T-helper 1 cell treated with Interleukin-12 subunit alpha and Interleukin-12 subunit beta and Interleukin-4 antibody, amounts not matched to agents 30 ng/mL and 1 ng/mL, for 36 hours (primary cell): Measurements from ENCODE around the gene CACNA1I. TPM values are rescaled to one million over a fixed set of nuclear protein-coding genes. Genes with fewer than 3 reads are reported as not detected.

Source experiments
- intact Hi-C: fragments of 100-400 bp; cut with micrococcal nuclease; formaldehyde crosslinking; loops from one replicate; pipeline ENCODE4 v1.15.1; 2024
- total RNA-seq: library from RNA; stranded (reverse); gene quantifications from 2 replicates; pipeline ENCODE4 v1.2.3, GENCODE V29; 2022

Gene CACNA1I
- total RNA-seq, 1 donor from 2014 or later = 2.2 TPM

DNA sequence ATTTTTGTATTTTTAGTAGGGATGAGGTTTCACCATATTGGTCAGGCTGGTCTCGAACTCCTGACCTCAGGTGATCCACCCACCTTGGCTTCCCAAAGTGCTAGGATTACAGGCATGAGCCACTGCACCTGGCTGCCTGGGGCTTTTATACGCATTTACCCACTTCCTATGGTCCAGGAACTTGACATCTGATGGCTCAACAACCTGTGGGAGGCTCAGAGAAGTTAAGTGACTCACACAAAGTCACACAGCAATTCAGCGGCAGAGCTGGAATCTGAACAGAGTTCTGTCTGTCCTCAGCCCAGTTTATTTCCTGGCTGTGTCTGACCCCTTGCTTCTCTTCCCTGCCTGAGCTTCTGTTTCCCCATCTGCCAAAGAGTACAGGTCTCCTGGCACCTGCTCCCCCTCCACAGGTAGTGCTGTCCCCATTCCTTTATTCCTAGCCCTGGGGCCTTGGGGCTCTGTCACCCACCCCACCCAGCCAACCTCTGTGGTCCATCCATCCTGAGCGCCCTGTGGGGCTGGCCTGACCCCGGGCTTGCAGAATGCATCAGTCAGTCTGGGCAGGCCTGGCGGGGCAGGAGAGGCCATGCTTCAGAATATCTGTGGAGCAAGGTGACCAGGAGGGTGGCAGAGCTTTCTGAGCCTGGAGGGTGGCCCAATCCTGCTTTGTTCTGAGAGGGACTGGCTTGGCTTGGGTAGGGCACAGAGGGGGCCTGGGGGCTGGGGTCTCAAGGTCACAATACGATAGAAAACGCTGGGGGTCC is 50.6 kb downstream of the CACNA1I start:
- intact Hi-C loops = no loop called here

DNA sequence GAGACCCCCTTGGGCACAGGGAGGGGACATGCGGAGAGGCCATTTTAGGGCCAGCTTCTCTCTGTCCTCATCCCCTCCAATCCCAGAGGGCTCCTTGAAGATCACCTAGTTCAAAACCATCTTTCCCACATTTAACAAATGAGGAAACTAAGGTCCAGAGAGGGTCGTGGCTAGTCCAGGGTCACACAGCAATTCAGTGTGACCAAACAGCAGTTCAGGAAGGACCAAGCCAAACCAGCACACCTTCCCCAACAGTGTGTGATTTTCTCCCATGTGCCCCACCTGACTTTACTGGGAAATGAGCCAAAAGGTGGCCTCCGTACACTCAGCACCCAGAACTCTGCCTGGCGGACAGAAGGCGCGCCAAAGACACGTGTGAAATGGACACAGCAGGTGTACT is 51.3 kb downstream of the CACNA1I start:
- intact Hi-C loops = no loop called here

DNA sequence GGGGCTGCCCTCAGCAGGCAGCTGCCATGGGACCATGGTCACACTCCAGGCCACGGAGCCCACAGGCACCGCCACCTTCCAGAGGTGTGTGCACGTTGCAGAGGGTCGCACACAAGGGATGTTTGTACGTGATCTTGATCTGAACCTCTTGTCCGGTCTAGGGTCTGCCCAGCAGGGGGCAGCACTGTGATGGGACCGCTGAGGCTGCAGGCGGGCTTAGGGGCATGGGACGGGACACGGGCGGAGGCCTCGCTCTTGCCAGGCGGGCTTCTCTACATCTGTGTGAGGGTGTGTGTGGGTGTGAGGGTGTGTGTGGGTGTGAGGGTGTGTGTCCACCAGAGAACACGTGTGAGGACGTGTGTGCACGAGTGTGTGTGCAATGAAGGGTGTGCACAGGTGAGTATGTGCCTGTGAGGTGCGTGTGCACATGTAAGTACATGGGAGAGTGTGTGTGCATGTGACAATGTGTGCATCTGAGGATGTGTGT is 52.4 kb downstream of the CACNA1I start:
- intact Hi-C loops = loop anchor here (1.0 kb wide), 2 partner anchors 317 to 401 kb away; no protein-coding TSS in a partner anchor

DNA sequence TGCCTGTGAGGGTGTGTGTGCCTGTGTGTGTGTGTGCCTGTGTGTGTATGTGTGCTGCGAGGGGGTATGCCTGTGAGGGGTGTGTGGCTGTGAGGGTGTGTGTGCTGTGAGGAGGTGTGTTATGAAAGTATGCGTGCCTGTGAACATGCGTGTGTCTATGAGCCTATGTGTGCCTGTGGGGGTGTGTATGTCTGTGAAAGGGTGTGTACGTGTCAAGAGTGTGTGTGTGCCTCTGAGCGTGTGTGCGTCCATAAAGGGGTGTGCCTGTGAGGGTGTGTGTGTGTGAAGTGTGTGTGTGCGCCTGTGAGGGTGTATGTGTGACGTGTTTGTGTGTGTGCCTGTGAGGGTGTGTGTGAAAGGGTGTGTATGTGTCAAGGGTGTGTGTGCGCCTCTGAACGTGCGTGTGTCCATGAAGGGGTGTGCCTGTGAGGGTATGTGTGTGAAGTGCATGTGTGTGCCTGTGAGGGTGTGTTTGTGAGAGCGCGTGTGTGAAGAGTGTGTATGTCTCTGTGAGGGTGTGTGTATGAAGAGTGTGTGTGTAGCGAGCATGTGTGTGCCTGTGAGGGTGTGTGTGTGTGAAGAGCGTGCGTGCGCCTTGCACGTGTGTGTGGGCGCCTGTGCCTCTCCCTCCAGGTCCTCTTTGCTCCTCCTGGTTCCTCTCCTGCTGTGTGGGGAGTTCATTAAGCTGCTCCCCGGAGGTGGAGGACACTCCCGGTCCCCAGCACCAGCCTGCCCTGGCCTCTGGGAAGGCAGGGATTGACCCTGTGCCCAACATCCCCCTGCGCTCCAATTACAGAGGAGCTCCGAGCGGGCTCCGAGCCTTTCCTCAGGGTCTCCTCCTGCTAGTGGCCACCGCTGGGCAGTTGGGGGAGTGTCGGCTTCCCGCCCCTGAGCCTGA is 53.3 kb downstream of the CACNA1I start:
- intact Hi-C loops = loop anchor here (1.0 kb wide), 2 partner anchors 316 to 400 kb away; no protein-coding TSS in a partner anchor

DNA sequence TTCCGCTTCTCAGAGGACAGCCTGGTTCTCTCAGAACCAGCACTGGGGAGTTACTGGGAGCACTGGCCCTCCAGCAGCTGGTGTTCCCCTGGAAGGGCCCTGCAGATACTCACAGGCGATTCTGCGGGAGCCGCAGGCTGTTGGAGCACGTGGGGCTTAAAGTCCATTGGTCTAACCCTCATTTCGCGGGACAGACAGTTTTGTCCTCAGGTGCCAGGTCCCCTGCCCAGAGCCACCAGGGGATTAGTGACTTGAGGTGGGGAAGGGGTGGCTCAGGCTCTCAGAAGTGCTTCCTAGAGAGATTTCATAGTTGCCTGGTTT is 53.9 kb downstream of the CACNA1I start:
- intact Hi-C loops = no loop called here

DNA sequence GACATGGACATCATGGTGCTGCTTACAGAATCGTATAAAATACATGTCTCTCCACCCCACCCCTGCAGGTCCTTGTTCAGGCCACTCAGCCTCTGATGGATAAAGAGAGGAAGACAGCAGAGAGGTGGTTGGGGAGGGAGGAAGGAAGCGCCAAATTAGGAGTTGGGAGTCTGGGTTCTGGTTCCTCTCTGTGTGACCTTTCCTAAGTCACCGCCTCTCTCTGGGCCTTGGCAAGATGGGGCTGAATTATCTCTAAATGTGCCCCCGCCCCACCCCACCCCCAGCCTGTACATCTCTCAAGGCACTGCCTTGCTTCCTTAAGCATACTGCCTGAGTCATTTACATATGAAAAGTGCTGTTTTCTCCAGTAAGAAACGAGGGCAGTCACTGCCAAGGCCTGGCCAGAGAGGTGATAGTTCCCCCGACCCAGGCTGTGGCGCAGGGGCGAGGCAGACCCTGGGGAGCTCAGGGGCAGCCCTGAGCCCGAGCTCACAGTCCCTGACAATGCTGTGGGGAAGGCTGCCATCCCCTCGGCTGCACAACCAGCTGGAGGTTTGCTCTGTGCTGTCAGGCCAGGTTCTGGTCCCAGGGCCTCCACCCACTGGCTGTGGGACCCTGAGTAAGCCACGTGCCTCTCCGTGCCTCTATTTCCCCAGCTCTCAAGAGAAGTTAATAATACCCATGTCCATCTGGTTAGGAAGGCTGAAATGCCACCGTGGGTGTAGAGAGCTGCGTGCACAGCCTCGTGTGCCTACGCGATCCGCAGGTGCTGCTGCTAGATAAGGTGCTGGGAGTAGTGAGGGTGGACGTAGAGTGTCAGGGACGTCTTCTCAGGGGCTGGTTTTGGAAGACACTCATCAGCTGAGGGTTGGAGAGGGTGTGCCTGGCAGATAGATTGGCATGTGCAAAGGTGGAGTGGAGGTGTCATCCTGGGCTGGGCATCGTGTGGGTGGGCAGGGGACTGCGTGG is 55.3 kb downstream of the CACNA1I start:
- intact Hi-C loops = no loop called here

DNA sequence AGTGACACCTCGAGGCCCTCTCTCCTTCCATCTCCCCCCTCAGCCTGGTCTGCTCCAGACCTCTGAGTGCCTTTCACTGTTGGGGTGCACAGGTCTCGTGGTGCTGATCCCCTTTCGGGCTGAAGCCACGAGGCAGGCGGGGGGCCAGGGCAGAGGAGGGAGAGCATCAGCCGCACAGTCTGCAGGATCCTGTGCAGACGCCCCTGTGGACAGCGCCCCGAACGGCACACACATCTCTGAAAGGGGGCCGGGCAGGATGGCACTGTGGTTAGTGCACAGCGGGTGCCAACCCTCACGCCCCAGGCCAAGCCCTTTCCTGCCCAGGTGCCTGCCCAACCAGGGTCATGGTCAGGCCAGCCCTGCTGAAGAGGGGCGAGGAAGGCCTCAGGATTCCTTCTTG is 56.7 kb downstream of the CACNA1I start:
- intact Hi-C loops = no loop called here

DNA sequence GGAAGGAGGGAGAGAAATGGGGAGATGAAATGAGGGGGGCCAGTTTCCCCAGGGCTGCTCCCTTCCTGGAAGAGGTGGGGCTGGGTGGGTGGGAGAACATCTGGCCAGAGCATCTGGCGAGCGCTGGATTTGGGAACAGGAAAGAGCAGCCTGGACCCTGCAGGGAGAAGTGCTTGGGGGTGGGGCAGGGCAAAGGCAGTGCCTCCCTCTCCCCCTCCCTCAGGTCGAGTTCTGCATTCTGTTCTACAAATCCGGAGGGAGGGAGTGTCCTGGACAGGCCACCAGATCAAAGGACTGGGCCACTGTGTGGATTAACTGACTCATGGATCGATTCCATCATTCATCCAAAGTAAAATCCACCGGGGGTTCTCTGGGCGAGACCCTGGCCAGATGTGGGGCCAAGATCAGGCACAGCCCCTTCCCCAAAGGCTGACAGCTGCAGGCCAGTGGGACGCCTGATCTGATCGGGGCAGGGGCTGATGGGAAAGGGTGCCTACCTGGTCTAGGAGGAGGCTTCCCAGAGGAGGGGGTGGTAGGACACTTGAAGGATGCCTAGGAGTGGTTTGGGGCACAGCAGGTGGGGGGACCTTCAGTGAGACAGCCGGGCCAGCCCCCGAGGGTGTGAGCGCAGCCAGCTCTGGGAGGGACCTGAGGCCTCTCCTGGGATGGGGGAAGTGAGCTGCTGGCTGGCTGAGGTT is 57.5 kb downstream of the CACNA1I start:
- intact Hi-C loops = no loop called here

DNA sequence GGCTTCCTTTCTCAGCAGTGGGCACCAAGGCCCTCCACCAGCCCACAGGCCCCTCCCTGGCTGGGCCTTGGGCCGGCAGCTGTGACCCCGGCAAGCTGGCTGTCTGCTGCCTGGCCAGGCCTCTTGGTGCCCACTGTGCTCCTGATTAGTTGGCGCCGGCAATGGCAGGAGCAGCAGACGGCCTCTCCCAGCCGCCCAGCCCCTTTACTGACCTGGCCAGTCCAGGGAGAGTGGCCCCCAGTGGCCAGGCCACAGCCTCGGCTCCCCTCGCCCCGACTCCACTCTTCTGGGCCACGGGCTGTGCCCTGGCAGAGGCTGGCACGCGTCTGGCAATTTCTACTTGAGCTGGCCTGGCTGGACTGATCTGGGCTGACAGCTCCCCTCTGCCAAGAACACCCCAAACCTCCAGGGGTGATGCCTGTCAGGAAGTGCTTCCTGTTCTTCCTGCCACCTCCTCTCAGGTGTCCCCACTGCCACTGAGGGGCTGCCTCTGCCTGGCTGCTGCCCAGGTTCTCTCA is 58.1 kb downstream of the CACNA1I start:
- intact Hi-C loops = no loop called here

DNA sequence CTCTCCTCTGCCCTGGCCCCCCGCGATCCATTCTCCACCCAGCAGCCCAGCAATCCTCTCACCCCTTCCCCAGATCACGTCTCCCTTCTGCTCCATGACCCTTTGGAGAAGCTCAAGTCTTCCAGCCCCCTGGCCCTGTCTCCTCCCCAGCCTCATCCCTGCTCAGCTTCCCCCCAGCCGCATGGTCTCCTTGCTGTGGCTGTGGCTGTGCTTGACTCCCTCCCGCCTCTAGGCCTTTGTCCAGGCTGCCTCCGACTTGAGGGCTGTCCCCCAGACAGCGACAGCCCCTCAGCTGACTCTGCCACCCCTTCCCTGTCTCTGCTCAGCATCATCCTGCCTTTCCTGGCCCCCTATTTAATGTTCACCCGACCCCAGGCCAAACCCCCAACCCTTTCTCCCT is 59.3 kb downstream of the CACNA1I start:
- intact Hi-C loops = no loop called here

DNA sequence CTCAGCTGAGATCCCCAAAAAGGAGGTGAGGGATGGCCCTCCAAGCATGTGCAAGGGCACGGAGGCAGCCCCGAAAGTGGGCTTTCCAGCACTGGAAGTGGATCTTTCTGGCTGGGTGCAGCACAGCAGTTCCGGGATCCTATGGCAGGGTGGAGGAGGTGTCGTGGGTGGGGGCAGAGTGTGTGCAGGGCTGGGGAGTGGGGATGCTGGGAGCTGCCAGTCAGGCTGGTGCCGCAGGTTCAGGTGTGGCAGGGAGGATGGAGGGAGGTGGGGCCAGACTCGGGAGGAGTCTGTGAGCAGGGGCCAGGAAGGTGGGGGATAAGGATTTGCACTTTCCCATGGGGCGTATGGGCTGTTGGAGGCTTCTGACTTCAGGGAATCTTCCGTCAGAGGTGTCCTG is 60.2 kb downstream of the CACNA1I start:
- intact Hi-C loops = no loop called here

DNA sequence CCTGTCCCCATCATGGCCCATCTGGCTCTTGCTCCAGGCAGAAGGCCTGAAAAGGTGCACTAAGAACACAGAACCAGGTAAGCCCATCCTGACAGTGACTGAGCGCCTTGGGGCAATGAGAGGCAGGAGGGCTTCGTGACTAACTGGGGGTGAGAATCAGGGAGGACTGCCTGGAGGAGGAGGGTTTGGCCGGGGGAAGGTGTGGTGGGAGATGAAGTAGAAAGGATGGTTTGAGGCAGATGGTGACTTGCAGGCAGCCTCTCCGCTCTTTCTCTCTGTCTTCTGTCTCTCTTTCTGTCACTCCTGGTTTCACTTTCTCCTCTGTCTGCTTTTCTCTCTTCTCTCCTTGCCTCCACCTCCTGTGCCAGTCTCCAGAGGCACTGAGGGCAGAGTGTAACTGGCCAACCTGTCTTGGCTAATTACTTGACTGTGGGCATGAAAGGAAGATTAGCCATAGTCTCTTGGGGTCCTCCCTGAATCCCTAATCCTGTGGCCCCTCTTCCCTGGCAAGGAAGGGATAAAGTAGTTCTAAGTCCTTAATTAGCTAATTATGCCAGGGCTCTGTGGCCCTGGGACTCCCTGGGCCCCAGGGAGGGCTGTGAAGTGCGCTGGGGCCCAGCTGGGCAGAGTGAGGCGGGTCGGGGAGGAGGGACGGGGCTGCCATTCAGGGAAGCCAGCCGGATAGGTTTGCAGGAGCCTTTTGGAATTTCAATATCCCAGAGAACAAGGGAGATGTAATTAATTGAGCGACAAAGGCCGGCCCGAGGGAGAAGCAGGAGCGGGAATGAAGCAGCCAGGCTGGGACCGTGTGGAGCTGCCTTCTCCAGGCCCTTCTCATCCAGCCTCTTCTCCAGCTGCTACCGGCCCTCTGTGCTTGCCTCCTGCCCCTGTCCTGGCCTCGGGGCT is 61.1 kb downstream of the CACNA1I start:
- intact Hi-C loops = no loop called here

DNA sequence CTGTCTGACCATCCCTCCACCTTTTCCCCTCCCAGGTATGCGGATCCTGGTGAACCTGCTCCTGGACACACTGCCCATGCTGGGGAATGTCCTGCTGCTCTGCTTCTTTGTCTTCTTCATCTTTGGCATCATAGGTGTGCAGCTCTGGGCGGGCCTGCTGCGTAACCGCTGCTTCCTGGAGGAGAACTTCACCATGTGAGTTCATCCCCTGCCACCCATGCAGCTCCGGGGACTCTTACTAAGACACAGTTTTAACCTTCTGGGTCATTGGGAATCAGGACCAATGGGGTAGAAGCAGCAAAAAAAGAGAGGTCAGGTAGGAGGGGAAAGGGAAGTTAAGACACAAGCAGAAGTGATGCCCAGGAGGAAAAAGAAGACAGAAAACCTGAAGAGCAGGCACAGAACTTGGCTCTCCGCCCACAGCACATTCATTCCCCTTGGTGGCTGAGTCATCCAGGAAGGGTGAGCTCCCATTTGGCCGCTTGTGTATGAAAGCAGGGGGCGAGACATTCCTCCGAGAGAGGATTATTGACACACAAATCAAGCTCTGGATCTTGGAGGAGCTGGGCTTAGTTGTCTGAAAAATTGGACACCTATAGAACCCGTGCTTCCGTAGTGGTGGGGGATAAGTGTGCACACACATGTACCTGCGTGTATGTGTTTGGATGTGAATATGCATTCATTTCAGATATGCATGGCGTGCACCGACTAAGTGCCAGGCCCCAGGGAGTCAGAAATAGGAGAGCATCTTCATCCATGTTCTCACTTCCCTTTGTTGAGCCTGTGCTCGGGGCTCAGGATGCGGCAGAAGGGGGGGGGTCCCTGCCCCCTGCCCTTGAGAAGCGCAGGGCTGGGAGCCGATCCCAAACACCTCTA is 64.2 kb downstream of the CACNA1I start:
- intact Hi-C loops = no loop called here

DNA sequence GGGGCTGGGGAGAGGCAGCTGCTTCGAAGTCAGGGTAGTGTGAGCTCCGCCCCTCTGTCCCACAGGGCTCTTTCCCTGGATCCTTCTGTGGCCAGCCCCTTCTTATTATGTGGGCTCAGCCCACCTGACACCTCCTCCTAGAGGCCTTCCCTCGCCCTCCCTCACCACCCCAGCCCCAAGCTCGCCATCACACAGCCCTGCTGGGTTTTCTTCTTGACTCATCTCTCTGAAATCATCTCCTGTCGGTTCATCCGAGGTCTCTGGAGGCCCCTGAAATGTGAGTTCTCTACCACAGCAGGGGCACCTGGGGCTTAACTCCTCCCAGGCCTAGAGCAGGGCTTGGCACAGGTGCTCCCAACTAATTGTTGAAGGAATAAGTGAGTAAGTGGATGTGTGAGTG is 65.2 kb downstream of the CACNA1I start:
- intact Hi-C loops = no loop called here

DNA sequence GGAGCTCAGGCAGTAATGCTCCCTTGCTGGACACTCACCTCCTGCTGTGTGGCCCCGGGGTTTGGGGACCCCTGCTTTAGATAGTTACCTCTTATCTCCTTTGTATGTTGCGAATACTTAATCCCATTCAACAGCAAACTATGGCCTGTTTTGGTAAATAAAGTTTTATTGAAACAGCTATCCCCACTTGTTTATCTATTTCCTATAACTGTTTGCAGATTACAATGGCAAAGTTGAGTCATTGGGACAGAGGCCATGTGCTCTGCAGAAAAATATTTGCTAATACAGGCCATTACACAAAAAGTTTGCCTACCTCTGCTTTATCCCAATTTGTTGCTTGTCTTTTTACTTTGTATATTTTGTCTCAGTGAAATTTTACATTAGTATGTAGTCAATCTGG is 68.4 kb downstream of the CACNA1I start:
- intact Hi-C loops = no loop called here

DNA sequence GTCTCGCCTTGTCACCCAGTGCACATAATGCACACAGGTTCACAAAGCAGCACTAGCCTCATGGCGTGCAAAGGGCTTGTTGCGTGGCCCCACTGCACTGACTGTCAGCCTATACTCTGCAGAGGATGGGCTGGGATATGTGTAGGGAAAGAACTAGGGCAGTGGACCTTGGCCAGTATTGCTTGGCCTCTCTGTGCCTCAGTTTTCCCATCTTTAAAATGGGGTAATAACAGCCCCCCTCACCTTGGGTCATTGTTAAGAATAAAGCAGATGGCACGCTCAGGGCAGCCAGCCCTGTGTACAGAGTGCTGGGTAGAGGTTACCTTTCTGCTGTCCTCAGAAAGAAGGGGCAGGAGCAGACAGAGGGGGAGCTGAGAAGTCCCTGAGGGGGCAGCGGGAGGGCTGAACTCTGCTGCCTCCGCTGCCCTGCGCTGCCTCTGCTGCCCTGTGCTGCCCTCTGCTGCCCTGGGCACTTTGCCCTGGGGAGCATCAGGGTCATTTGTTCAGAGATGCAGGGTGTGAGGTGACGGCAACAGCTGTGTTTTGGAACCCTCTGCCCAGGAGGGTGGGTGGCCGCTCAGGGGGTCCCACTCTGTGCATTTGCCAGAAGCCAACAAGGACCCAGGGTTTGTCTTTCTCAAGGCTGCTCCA is 71.2 kb downstream of the CACNA1I start:
- intact Hi-C loops = no loop called here

DNA sequence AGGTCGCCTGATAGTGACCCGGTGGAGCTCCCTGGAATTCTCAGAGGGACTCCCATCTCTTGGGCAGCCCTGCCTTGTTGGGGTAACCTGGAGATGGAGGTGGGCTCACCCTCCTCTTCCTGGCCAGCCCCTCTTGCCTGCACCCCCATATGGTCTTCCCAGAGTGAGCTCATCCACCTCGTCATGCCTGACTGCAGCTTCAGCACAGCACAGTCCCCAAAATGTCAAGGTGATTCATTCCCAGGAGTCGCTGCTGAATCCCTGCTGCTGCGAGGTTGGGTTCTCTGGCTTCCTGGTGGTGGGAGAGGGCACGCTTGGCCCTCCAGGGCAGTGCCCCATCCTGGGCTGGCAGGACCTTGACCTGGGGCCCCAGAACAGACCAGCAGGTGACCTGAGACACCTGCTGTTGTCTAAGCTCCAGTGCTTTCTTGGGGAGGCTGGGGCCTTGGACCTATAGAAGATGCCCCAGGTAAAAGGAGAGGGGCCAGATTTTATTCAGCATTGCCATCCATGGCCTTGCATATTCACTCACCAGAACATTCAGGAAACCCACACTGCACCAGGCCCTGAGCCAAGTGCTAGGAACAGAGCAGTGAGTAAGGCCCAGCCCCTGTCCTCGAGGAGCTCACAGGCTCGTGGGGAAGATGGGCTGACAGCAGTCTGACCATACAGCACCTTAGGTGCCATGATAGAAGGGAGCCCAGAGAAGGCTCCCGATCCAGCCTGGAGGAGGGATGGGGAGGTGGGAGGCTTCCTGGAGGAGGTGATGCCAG is 72.9 kb downstream of the CACNA1I start:
- intact Hi-C loops = no loop called here
